Upper lobe of left lung (tissue), 6 donors: ENCODE results near the gene OR6B2. TPM values are rescaled to one million over a fixed set of nuclear protein-coding genes. Genes with fewer than 3 reads are reported as not detected.

Source experiments
- ATAC-seq, 2 donors: fragments of 200-7000 bp; cut with Tn5 transposase; one replicate each; pipeline ENCODE4 v1.9.1; 2022; ENCODE audit warnings: mild to moderate bottlenecking in 2 of 2, moderate library complexity in 2 of 2; ENCODE audit not compliant: low FRiP score in 2 of 2
- DNase-seq, 2 donors: peaks; one replicate each; pipeline ENCODE4 v3.0.0-alpha.2; 2019 to 2020
- H3K27ac ChIP-seq, 4 donors: fragments of 200-600 bp; sonication (generic); one replicate each; pipeline ENCODE4 v1.5.1; 2016 to 2019
- H3K27me3 ChIP-seq, 4 donors: fragments of 200-600 bp; sonication (generic); one replicate each; pipeline ENCODE4 v1.5.1; 2017 to 2019
- H3K36me3 ChIP-seq, 4 donors: fragments of 200-600 bp; sonication (generic); one replicate each; pipeline ENCODE4 v1.5.1; 2016 to 2019
- H3K4me1 ChIP-seq, 4 donors: fragments of 200-600 bp; sonication (generic); one replicate each; pipeline ENCODE4 v1.5.1; 2018 to 2019
- H3K4me3 ChIP-seq, 4 donors: fragments of 200-600 bp; sonication (generic); one replicate each; pipeline ENCODE4 v1.5.1; 2017 to 2019; ENCODE audit warnings: mild to moderate bottlenecking in 2 of 4, moderate library complexity in 1 of 4
- H3K9me3 ChIP-seq, 4 donors: fragments of 200-600 bp; sonication (generic); one replicate each; pipeline ENCODE4 v1.5.1; 2018 to 2019
- CTCF ChIP-seq, 6 experiments: fragments of 450-650 bp in 4 of 6; fragments of 200-600 bp in 2 of 6; sonication (generic) in 2 of 6; IDR thresholded peaks; one replicate each; pipeline ENCODE4 v1.5.1; 2016 to 2019; ENCODE audit warnings: antibody characterized with exemption in 6 of 6
- EP300 ChIP-seq, 4 donors: sonication (generic); formaldehyde crosslinking; IDR thresholded peaks; one replicate each; pipeline ENCODE4 v1.5.1; 2017; ENCODE audit warnings: antibody characterized with exemption in 4 of 4, control low read depth in 2 of 4
- POLR2A ChIP-seq, 4 donors: fragments of 450-650 bp; IDR thresholded peaks; one replicate each; pipeline ENCODE4 v1.5.1; 2016 to 2017; ENCODE audit warnings: antibody characterized with exemption in 4 of 4, mild to moderate bottlenecking in 2 of 4
- POLR2AphosphoS5 ChIP-seq, 2 donors: sonication (generic); formaldehyde crosslinking; IDR thresholded peaks; one replicate each; pipeline ENCODE4 v1.5.1; 2017; ENCODE audit warnings: antibody characterized with exemption in 2 of 2
- WGBS, 2 donors: methylation state at CpG; one replicate each; pipeline ENCODE4 v1.1.5; 2017 to 2018; 5-methylcytosine and 5-hydroxymethylcytosine counted together
- total RNA-seq, 6 donors: library from RNA; depleted of rRNA in 4 of 6; stranded (reverse); fragments of >200 nt in 4 of 6; gene quantifications; one replicate each; pipeline versions ENCODE4 v1.1.0 to v1.2.1, GENCODE V29; 2016 to 2021
- donor health status: DM: no; HTN: no; CAD: no; lungs with moderate emphysema.
- donor health status: DM: no; HTN: yes; CAD: no; lungs with severe emphysema.

OR6B2 gene
- not detected for total RNA-seq

- DNase-seq (no peak), ATAC-seq (no peak)
- peaks cover 0 to 3% (median 0%) of the 10 kb centered on the region in 4 donors for H3K4me1 ChIP-seq
- no peaks in the 10 kb centered on the region for H3K9me3 ChIP-seq
- no peaks in the 10 kb centered on the region for H3K27me3 ChIP-seq
- no peak for TF ChIP-seq CTCF (IDR thresholded peaks at IDR 0.05)
- WGBS, 2 donors = 68 to 73% methylated on average over 6 of the region's 6 CpGs
- H3K4me3 ChIP-seq = no peak within 1 kb of the TSS
- H3K27ac ChIP-seq = no peak within 1 kb of the TSS
- no peaks in the 10 kb centered on the region for H3K36me3 ChIP-seq
These were observed at the start of gene OR6B2 for GRCh38 chr2:240030379-240031094. OR6B2 (minus strand) TSS chr2:240030429; CDS start chr2:240030429, 0 bp downstream.

GRCh38 chr2:240078631-240079030 lies 48.4 kb upstream of the OR6B2 start:
- Histone ChIP-seq H3K36me3 (no peaks in the 10 kb centered on the region), H3K4me1 (no peaks in the 10 kb centered on the region), H3K27me3 (no peaks in the 10 kb centered on the region), H3K27ac (no peak overlapping the region), H3K4me3 (no peak overlapping the region), H3K9me3 (peaks cover 8 to 25% (median 11%) of the 10 kb centered on the region in 4 donors)
- DNase-seq (no peak), ATAC-seq (no peak)
- 43 to 45% methylated on average over 2 of the region's 2 CpGs for WGBS, 2 donors
- TF ChIP-seq EP300 (IDR thresholded peaks at IDR 0.05) (no peak), POLR2A (IDR thresholded peaks at IDR 0.05) (no peak), CTCF (IDR thresholded peaks at IDR 0.05) (no peak), POLR2AphosphoS5 (IDR thresholded peaks at IDR 0.05) (no peak)

- ATAC-seq (no peak), DNase-seq (no peak)
- Histone ChIP-seq H3K4me1 (no peaks in the 10 kb centered on the region), H3K4me3 (no peak overlapping the region), H3K9me3 (peaks cover 8 to 25% (median 11%) of the 10 kb centered on the region in 4 donors), H3K36me3 (no peaks in the 10 kb centered on the region), H3K27ac (no peak overlapping the region), H3K27me3 (no peaks in the 10 kb centered on the region)
- TF ChIP-seq CTCF (IDR thresholded peaks at IDR 0.05) (no peak), EP300 (IDR thresholded peaks at IDR 0.05) (no peak), POLR2AphosphoS5 (IDR thresholded peaks at IDR 0.05) (no peak), POLR2A (IDR thresholded peaks at IDR 0.05) (no peak)
These were observed 47.2 kb upstream of the OR6B2 start for GRCh38 chr2:240077442-240077841.

GRCh38 chr2:240074545-240074944 lies 44.3 kb upstream of the OR6B2 start:
- no peak overlapping the region for H3K4me3 ChIP-seq
- TF ChIP-seq EP300 (IDR thresholded peaks at IDR 0.05) = no peak
- TF ChIP-seq POLR2A (IDR thresholded peaks at IDR 0.05) = no peak
- no peak for TF ChIP-seq POLR2AphosphoS5 (IDR thresholded peaks at IDR 0.05)
- no peak for TF ChIP-seq CTCF (IDR thresholded peaks at IDR 0.05)
- H3K36me3 ChIP-seq = no peaks in the 10 kb centered on the region
- H3K27ac ChIP-seq = no peak overlapping the region
- no peaks in the 10 kb centered on the region for H3K27me3 ChIP-seq
- no peak for ATAC-seq
- DNase-seq = no peak
- peaks cover 8 to 25% (median 11%) of the 10 kb centered on the region in 4 donors for H3K9me3 ChIP-seq
- 47 to 48% methylated on average over 5 of the region's 5 CpGs for WGBS, 2 donors
- H3K4me1 ChIP-seq = no peaks in the 10 kb centered on the region

- no peak for DNase-seq
- no peak overlapping the region for H3K4me3 ChIP-seq
- H3K27me3 ChIP-seq = no peaks in the 10 kb centered on the region
- ATAC-seq = no peak
- no peaks in the 10 kb centered on the region for H3K4me1 ChIP-seq
- H3K9me3 ChIP-seq = no peaks in the 10 kb centered on the region
- 83 to 91% methylated on average over 3 of the region's 3 CpGs for WGBS, 2 donors
- no peak overlapping the region for H3K27ac ChIP-seq
- no peaks in the 10 kb centered on the region for H3K36me3 ChIP-seq
- no peak for TF ChIP-seq POLR2AphosphoS5 (IDR thresholded peaks at IDR 0.05)
- TF ChIP-seq EP300 (IDR thresholded peaks at IDR 0.05) = no peak
- no peak for TF ChIP-seq POLR2A (IDR thresholded peaks at IDR 0.05)
- TF ChIP-seq CTCF (IDR thresholded peaks at IDR 0.05) = no peak
These were observed 40.7 kb upstream of the OR6B2 start for GRCh38 chr2:240070907-240071306.
